ENCODE data around the gene THSD7A. TPM values are rescaled to one million over a fixed set of nuclear protein-coding genes. Genes with fewer than 3 reads are reported as not detected.

THSD7A gene
- total RNA-seq, 3 donors from 2014 or later (not counting 1 experiment from before 2014, with no cell fraction given) = 0.29 to 8.6 TPM; not detected in 1

- no peaks in the 10 kb centered on the region for H3K27me3 Mint-ChIP-seq (ENCODE audit: low read depth in 2 of 2)
- TF ChIP-seq CTCF (IDR thresholded peaks at IDR 0.05) = no peak
- Histone ChIP-seq H3K9me3 (ENCODE audit: control insufficient read depth, insufficient read depth, low read length) (peaks cover 11% of the 10 kb centered on the region), H3K27ac (ENCODE audit: low read length) (no peak overlapping the region), H3K4me1 (ENCODE audit: control insufficient read depth, insufficient read depth, low read length) (no peaks in the 10 kb centered on the region), H3K36me3 (ENCODE audit: control insufficient read depth, insufficient read depth, low read length) (no peaks in the 10 kb centered on the region), H3K4me3 (ENCODE audit: low read length) (no peak overlapping the region), H3K27me3 (ENCODE audit: control insufficient read depth, insufficient read depth, low read length) (no peaks in the 10 kb centered on the region)
- 25% methylated on average over 1 of the region's 1 CpG for WGBS (ENCODE audit: insufficient coverage)
- no peaks in the 10 kb centered on the region for H3K4me1 Mint-ChIP-seq
- H3K4me3 Mint-ChIP-seq = no peak overlapping the region
- DNase-seq = no peak
- intact Hi-C loops (cut with micrococcal nuclease) = no loop called here
- no peak for ATAC-seq
- H3K36me3 Mint-ChIP-seq = peaks cover 11% of the 10 kb centered on the region
- no peak overlapping the region for H3K27ac Mint-ChIP-seq
- peaks cover 8 to 15% of the 10 kb centered on the region in 2 donors for H3K9me3 Mint-ChIP-seq
These were observed 415.1 kb downstream of the THSD7A start for GRCh38 chr7:11416641-11417458.

GRCh38 chr7:11415101-11415500, 416.9 kb downstream of the THSD7A start:
- H3K27ac ChIP-seq (ENCODE audit: low read length) = no peak overlapping the region
- H3K4me3 Mint-ChIP-seq = no peak overlapping the region
- WGBS (ENCODE audit: insufficient coverage) = 91% methylated on average over 4 of the region's 4 CpGs
- intact Hi-C loops (cut with micrococcal nuclease) = no loop called here
- no peaks in the 10 kb centered on the region for H3K27me3 Mint-ChIP-seq (ENCODE audit: low read depth in 2 of 2)
- no peaks in the 10 kb centered on the region for H3K4me1 ChIP-seq (ENCODE audit: control insufficient read depth, insufficient read depth, low read length)
- TF ChIP-seq CTCF (IDR thresholded peaks at IDR 0.05) = no peak
- no peaks in the 10 kb centered on the region for H3K27me3 ChIP-seq (ENCODE audit: control insufficient read depth, insufficient read depth, low read length)
- no peak overlapping the region for H3K27ac Mint-ChIP-seq
- H3K4me3 ChIP-seq (ENCODE audit: low read length) = no peak overlapping the region
- H3K36me3 Mint-ChIP-seq = peaks cover 11% of the 10 kb centered on the region
- H3K36me3 ChIP-seq (ENCODE audit: control insufficient read depth, insufficient read depth, low read length) = no peaks in the 10 kb centered on the region
- no peaks in the 10 kb centered on the region for H3K4me1 Mint-ChIP-seq
- peaks cover 5% of the 10 kb centered on the region for H3K9me3 ChIP-seq (ENCODE audit: control insufficient read depth, insufficient read depth, low read length)
- DNase-seq (no peak), ATAC-seq (no peak)
- peaks cover 6 to 13% of the 10 kb centered on the region in 2 donors for H3K9me3 Mint-ChIP-seq

- Mint-ChIP-seq H3K4me3 (no peak overlapping the region), H3K27ac (no peak overlapping the region), H3K9me3 (peaks cover 3 to 9% of the 10 kb centered on the region in 2 donors), H3K4me1 (no peaks in the 10 kb centered on the region), H3K27me3 (ENCODE audit: low read depth in 2 of 2) (no peaks in the 10 kb centered on the region), H3K36me3 (peaks cover 11% of the 10 kb centered on the region)
- H3K27ac ChIP-seq (ENCODE audit: low read length) = no peak overlapping the region
- H3K9me3 ChIP-seq (ENCODE audit: control insufficient read depth, insufficient read depth, low read length) = peaks cover 3% of the 10 kb centered on the region
- H3K4me3 ChIP-seq (ENCODE audit: low read length) = no peak overlapping the region
- H3K27me3 ChIP-seq (ENCODE audit: control insufficient read depth, insufficient read depth, low read length) = no peaks in the 10 kb centered on the region
- intact Hi-C loops (cut with micrococcal nuclease) = no loop called here
- H3K4me1 ChIP-seq (ENCODE audit: control insufficient read depth, insufficient read depth, low read length) = no peaks in the 10 kb centered on the region
- ATAC-seq = no peak
- DNase-seq = no peak
- no peak for TF ChIP-seq CTCF (IDR thresholded peaks at IDR 0.05)
- no peaks in the 10 kb centered on the region for H3K36me3 ChIP-seq (ENCODE audit: control insufficient read depth, insufficient read depth, low read length)
These were observed 418.1 kb downstream of the THSD7A start for GRCh38 chr7:11413901-11414300.

- no peaks in the 10 kb centered on the region for H3K27me3 Mint-ChIP-seq (ENCODE audit: low read depth in 2 of 2)
- Histone ChIP-seq H3K4me1 (ENCODE audit: control insufficient read depth, insufficient read depth, low read length) (no peaks in the 10 kb centered on the region), H3K27me3 (ENCODE audit: control insufficient read depth, insufficient read depth, low read length) (no peaks in the 10 kb centered on the region), H3K4me3 (ENCODE audit: low read length) (no peak overlapping the region), H3K27ac (ENCODE audit: low read length) (no peak overlapping the region), H3K9me3 (ENCODE audit: control insufficient read depth, insufficient read depth, low read length) (peaks cover 3% of the 10 kb centered on the region), H3K36me3 (ENCODE audit: control insufficient read depth, insufficient read depth, low read length) (no peaks in the 10 kb centered on the region)
- no peak for TF ChIP-seq CTCF (IDR thresholded peaks at IDR 0.05)
- H3K4me3 Mint-ChIP-seq = no peak overlapping the region
- DNase-seq = no peak
- H3K4me1 Mint-ChIP-seq = no peaks in the 10 kb centered on the region
- intact Hi-C loops (cut with micrococcal nuclease) = no loop called here
- no peak overlapping the region for H3K27ac Mint-ChIP-seq
- no CpG with 5 or more reads among the region's 2 CpGs for WGBS (ENCODE audit: insufficient coverage)
- ATAC-seq = no peak
- H3K9me3 Mint-ChIP-seq = peaks cover 5 to 12% of the 10 kb centered on the region in 2 donors
- peaks cover 11% of the 10 kb centered on the region for H3K36me3 Mint-ChIP-seq
These were observed 420.0 kb downstream of the THSD7A start for GRCh38 chr7:11412036-11412435.

Data from natural killer cell (primary cell).